PC-9 (cell line): Measurements from ENCODE around the gene ARHGAP26. TPM values are rescaled to one million over a fixed set of nuclear protein-coding genes. Genes with fewer than 3 reads are reported as not detected.

Experiments
- BruUV-seq: library from RNA; stranded (reverse); fragments of 400-500 nt; replicated peaks from 2 replicates; lab custom pipeline; 2021; lab: Mats Ljungman, UMichigan
- CTCF ChIA-PET: fragments of 300-600 bp; sonication (Branson Sonifier 250); formaldehyde crosslinking; loops from one replicate; lab custom pipeline; 2022; ENCODE audit warnings: antibody characterized with exemption; lab: Charles Lee
- POLR2A ChIA-PET: fragments of 300-600 bp; sonication (Branson Sonifier 250); formaldehyde crosslinking; loops from one replicate; lab custom pipeline; 2022; ENCODE audit warnings: antibody characterized with exemption; ENCODE audit not compliant: unreplicated experiment; lab: Charles Lee
- DNase-seq, 2 experiments: peaks; one replicate each; pipeline versions ENCODE4 v3.0.0 to v3.0.0-alpha.2; 2015 to 2022; ENCODE audit warnings: mixed read lengths in 1 of 2
- H2AFZ ChIP-seq: fragments of 200-600 bp; sonication (generic); 2 replicates; pipeline ENCODE4 v1.8.1; 2017; ENCODE audit warnings: antibody characterized with exemption
- H3F3A ChIP-seq: fragments of 200-600 bp; sonication (generic); 2 replicates; pipeline ENCODE4 v1.8.1; 2017; ENCODE audit warnings: antibody characterized with exemption, mild to moderate bottlenecking, low read depth; ENCODE audit not compliant: insufficient read depth
- H3K27ac ChIP-seq: fragments of 200-600 bp; sonication (generic); 2 replicates; pipeline ENCODE4 v1.6.1; 2016; ENCODE audit warnings: mixed run types
- H3K27me3 ChIP-seq: fragments of 200-600 bp; sonication (generic); 2 replicates; pipeline ENCODE4 v1.6.1; 2016; ENCODE audit warnings: low read depth, mixed run types; ENCODE audit not compliant: insufficient read depth
- H3K36me3 ChIP-seq: fragments of 200-600 bp; sonication (generic); 2 replicates; pipeline ENCODE4 v1.6.1; 2016; ENCODE audit warnings: low read depth, mixed run types
- H3K4me1 ChIP-seq: fragments of 200-600 bp; sonication (generic); replicated peaks from 2 replicates; pipeline ENCODE4 v1.6.1; 2016; ENCODE audit warnings: mixed run types; ENCODE audit not compliant: insufficient read depth
- H3K4me2 ChIP-seq: fragments of 200-600 bp; sonication (generic); 2 replicates; pipeline ENCODE4 v1.6.1; 2017; ENCODE audit warnings: mixed run types
- H3K4me3 ChIP-seq: fragments of 200-600 bp; sonication (generic); 2 replicates; pipeline ENCODE4 v1.6.1; 2016; ENCODE audit warnings: mixed run types
- H3K79me2 ChIP-seq: fragments of 200-600 bp; sonication (generic); 2 replicates; pipeline ENCODE4 v1.6.1; 2017; ENCODE audit warnings: low read depth, mixed run types
- H3K9me2 ChIP-seq: fragments of 200-600 bp; sonication (generic); 2 replicates; pipeline ENCODE4 v1.8.1; 2017; ENCODE audit warnings: mild to moderate bottlenecking; ENCODE audit not compliant: insufficient read depth
- H3K9me3 ChIP-seq: fragments of 200-600 bp; sonication (generic); 2 replicates; pipeline ENCODE4 v1.8.1; 2016; ENCODE audit warnings: low read depth; ENCODE audit not compliant: insufficient read depth
- H4K20me1 ChIP-seq: fragments of 200-600 bp; sonication (generic); 2 replicates; pipeline ENCODE4 v1.8.1; 2017; ENCODE audit not compliant: insufficient read depth
- CTCF ChIP-seq: fragments of 200-600 bp; sonication (generic); conservative IDR thresholded peaks from 2 replicates; pipeline ENCODE4 v1.6.1; 2017; ENCODE audit warnings: mixed run types, antibody characterized with exemption, mild to moderate bottlenecking, moderate library complexity
- EZH2 ChIP-seq: fragments of 200-600 bp; sonication (generic); IDR thresholded peaks from 2 replicates; pipeline ENCODE4 v1.8.0; 2017; ENCODE audit warnings: antibody characterized with exemption, low read depth
- intact Hi-C: fragments of 100-400 bp; cut with micrococcal nuclease; formaldehyde crosslinking; loops from one replicate; pipeline ENCODE4 v1.10.0; 2022; ENCODE audit not compliant: unreplicated experiment
- total RNA-seq: library from RNA; stranded (reverse); gene quantifications from 2 replicates; pipeline ENCODE4 v1.2.3, GENCODE V29; 2021

Gene ARHGAP26
- total RNA-seq, 1 experiment from 2014 or later = 29.7 TPM

GRCh38 chr5:142866563-142867275 is 96.5 kb downstream of the ARHGAP26 start:
- Histone ChIP-seq H2AFZ (no peak overlapping the region), H3K9me3 (no peaks in the 10 kb centered on the region), H3K4me1 (peaks cover 40% of the 10 kb centered on the region), H3K4me2 (peak overlapping the region; percentile 34), H3K36me3 (no peaks in the 10 kb centered on the region), H3K79me2 (peaks cover 27% of the 10 kb centered on the region), H3K27ac (peak overlapping the region; percentile 35; the same call in 1 of the 2 replicates), H3K27me3 (no peaks in the 10 kb centered on the region), H3K9me2 (no peaks in the 10 kb centered on the region), H3F3A (no peaks in the 10 kb centered on the region; the same call in 1 of the 2 replicates), H3K4me3 (no peak overlapping the region), H4K20me1 (no peaks in the 10 kb centered on the region)
- TF ChIP-seq CTCF (peak; percentile 85), EZH2 (no peak)
- ChIA-PET POLR2A (interaction anchor here (0.5 to 0.6 kb wide), 2 partner anchors 94 to 97 kb away, joined by 8 to 10 read pairs; no protein-coding TSS in a partner anchor), CTCF (interaction anchor here (0.6 to 1.6 kb wide), 13 partner anchors 10 to 154 kb away, joined by 3 to 14 read pairs (median 5); partner anchors contain the start of gene ARHGAP26)
- intact Hi-C loops = loop anchor here (1.0 to 2.0 kb wide), 4 partner anchors 20 to 149 kb away; partner anchors contain the start of gene ARHGAP26
- DNase-seq = peak; percentile 37 to 74
- BruUV-seq = no TSS peak

DNA sequence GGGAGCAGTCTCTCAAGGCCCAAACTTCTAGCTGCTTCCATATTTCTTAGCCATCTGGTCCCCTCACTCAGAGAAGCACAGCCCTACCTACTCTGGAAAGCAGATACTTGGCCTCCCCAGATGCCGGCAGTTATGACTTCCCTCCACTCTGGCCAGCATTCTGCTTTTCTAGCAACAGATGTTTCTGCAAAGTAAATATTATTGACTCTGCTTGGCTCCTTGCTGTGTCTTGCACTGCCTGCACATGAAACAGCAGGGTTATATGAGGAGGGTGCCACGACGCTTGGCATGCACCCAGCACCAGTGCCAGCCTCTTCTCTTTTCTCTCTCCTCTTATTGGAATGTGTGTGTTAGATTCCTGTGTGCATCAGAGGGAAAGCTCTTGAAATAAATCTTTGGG is 99.7 kb downstream of the ARHGAP26 start:
- no peaks in the 10 kb centered on the region for H3K9me2 ChIP-seq
- H3K79me2 ChIP-seq = peaks cover 19% of the 10 kb centered on the region
- H4K20me1 ChIP-seq = no peaks in the 10 kb centered on the region
- CTCF ChIA-PET = interaction anchor here (0.6 kb wide), 1 partner anchor 13 kb away, joined by 3 read pairs; no protein-coding TSS in a partner anchor
- intact Hi-C loops = loop anchor here (10.0 kb wide), 1 partner anchor 125 kb away; no protein-coding TSS in a partner anchor
- H3K27ac ChIP-seq = no peak overlapping the region
- no peaks in the 10 kb centered on the region for H3K36me3 ChIP-seq
- no peaks in the 10 kb centered on the region for H3K27me3 ChIP-seq
- no peak for TF ChIP-seq EZH2
- TF ChIP-seq CTCF = no peak
- H2AFZ ChIP-seq = no peak overlapping the region
- H3K4me3 ChIP-seq = no peak overlapping the region
- H3K9me3 ChIP-seq = no peaks in the 10 kb centered on the region
- H3K4me1 ChIP-seq = peaks cover 55% of the 10 kb centered on the region
- H3F3A ChIP-seq = peaks cover 25% of the 10 kb centered on the region
- no peak for DNase-seq
- H3K4me2 ChIP-seq = no peak overlapping the region
- no TSS peak for BruUV-seq
- POLR2A ChIA-PET = no interaction called here

DNA sequence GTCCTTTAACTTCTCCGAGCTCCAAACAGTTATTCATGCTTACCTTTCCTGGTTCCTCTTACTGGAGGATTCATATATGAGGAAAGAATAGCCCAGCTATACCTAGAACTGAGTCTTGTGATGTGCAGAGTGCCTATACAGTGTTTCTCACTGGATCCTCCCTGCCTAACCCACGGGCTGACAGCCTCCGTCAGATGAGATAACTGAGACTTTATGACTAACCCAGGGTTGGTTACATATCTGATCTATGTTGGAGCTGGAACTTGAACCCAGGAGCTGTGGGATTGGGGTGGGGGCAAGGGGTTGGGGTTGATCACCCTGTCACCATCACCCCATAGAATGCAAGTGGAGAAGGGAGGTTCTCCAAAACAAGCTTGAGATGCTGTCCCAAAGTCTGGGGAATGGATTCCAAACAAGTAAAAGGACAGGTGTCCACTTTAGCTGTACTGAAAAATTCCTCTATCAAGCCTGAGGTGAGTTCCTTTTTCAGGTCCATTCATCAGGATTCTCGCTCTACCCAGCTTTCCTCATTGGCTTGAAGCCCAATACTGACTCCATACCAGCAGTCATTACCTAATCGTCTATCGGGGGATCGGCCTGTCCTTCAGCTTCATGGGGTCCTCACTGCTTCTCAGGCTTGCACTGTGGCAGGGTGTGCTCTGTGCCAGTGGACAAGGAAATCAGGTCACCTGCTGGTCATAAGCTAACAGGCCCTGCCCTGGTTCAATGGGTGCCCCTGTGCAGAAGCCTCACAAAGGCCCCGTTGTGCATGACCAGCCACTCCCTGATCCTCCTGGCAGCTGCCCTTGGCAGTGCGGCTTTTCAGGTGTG is 100.6 kb downstream of the ARHGAP26 start:
- peaks cover 19% of the 10 kb centered on the region for H3K79me2 ChIP-seq
- H3K9me2 ChIP-seq = no peaks in the 10 kb centered on the region
- H3K4me3 ChIP-seq = no peak overlapping the region
- no peaks in the 10 kb centered on the region for H4K20me1 ChIP-seq
- no peak overlapping the region for H3K4me2 ChIP-seq
- no peaks in the 10 kb centered on the region for H3K9me3 ChIP-seq
- ChIA-PET POLR2A (interaction anchor here (0.5 to 0.6 kb wide), 2 partner anchors 88 to 95 kb away, joined by 4 to 7 read pairs; no protein-coding TSS in a partner anchor), CTCF (no interaction called here)
- no peak for TF ChIP-seq EZH2
- TF ChIP-seq CTCF = no peak
- H3K27ac ChIP-seq = no peak overlapping the region
- peaks cover 62% of the 10 kb centered on the region for H3K4me1 ChIP-seq
- intact Hi-C loops = loop anchor here (10.0 kb wide), 1 partner anchor 126 kb away; no protein-coding TSS in a partner anchor
- no peak overlapping the region for H2AFZ ChIP-seq
- H3K27me3 ChIP-seq = no peaks in the 10 kb centered on the region
- BruUV-seq = no TSS peak
- H3F3A ChIP-seq = peaks cover 31% of the 10 kb centered on the region
- H3K36me3 ChIP-seq = no peaks in the 10 kb centered on the region
- DNase-seq = no peak
